Heart left ventricle (tissue), 16 donors: ENCODE results near the gene DYNC1H1. TPM values are rescaled to one million over a fixed set of nuclear protein-coding genes. Genes with fewer than 3 reads are reported as not detected.

Experiments
- ATAC-seq, 4 donors: fragments of 200-7000 bp; cut with Tn5 transposase; one replicate each; pipeline ENCODE4 v1.9.1; 2020 to 2022; ENCODE audit warnings: moderate library complexity in 4 of 4, mild to moderate bottlenecking in 3 of 4, moderate number of reproducible peaks in 1 of 4
- DNase-seq, 5 donors: peaks; one replicate each; pipeline ENCODE4 v3.0.0-alpha.2; 2020
- H3K27ac ChIP-seq, 12 donors: fragments of 200-600 bp; sonication (generic) in 4 of 12; one replicate each; pipeline versions ENCODE4 v1.5.0 to v1.8.0; 2016 to 2022; ENCODE audit warnings: mild to moderate bottlenecking in 2 of 12
- H3K27me3 ChIP-seq, 9 donors: fragments of 200-600 bp; sonication (generic) in 2 of 9; one replicate each; pipeline versions ENCODE4 v1.5.1 to v1.8.0; 2016 to 2022; ENCODE audit warnings: mild to moderate bottlenecking in 3 of 9
- H3K36me3 ChIP-seq, 9 donors: fragments of 200-600 bp; sonication (generic) in 2 of 9; one replicate each; pipeline versions ENCODE4 v1.5.0 to v1.8.0; 2018 to 2022; ENCODE audit warnings: mild to moderate bottlenecking in 2 of 9
- H3K4me1 ChIP-seq, 12 donors: fragments of 200-600 bp; sonication (generic) in 4 of 12; one replicate each; pipeline versions ENCODE4 v1.5.0 to v1.8.0; 2016 to 2022; ENCODE audit warnings: mild to moderate bottlenecking in 3 of 12
- H3K4me3 ChIP-seq, 12 donors: fragments of 200-600 bp; sonication (generic) in 4 of 12; one replicate each; pipeline versions ENCODE4 v1.5.0 to v1.8.0; 2017 to 2022; ENCODE audit warnings: mild to moderate bottlenecking in 9 of 12, moderate library complexity in 4 of 12
- H3K9me3 ChIP-seq, 12 donors: fragments of 200-600 bp; sonication (generic) in 4 of 12; one replicate each; pipeline versions ENCODE4 v1.5.0 to v1.8.0; 2016 to 2022; ENCODE audit warnings: mild to moderate bottlenecking in 1 of 12
- CTCF ChIP-seq, 12 donors: fragments of 200-600 bp; sonication (generic) in 4 of 12; IDR thresholded peaks; one replicate each; pipeline versions ENCODE4 v1.5.0 to v1.8.0; 2018 to 2022; ENCODE audit warnings: antibody characterized with exemption in 12 of 12, mild to moderate bottlenecking in 5 of 12
- POLR2A ChIP-seq, 2 donors: fragments of 450-650 bp; IDR thresholded peaks; one replicate each; pipeline ENCODE4 v1.6.1; 2017; ENCODE audit warnings: antibody characterized with exemption in 2 of 2, mild to moderate bottlenecking in 2 of 2, moderate library complexity in 2 of 2
- WGBS, 4 donors: extraction: QIAGEN DNeasy Blood & Tissue Kit in 2 of 4; methylation state at CpG; one replicate each; pipeline versions ENCODE4 v1.1.5 to v1.1.7; 2013 to 2018; 5-methylcytosine and 5-hydroxymethylcytosine counted together
- intact Hi-C, 10 donors: fragments of 100-400 bp; cut with DNase I; formaldehyde crosslinking; loops; one replicate each; pipeline versions ENCODE4 v1.11.1 to v1.14.2; 2022
- polyA plus RNA-seq, 2 donors: library from polyadenylated mRNA; stranded (reverse); fragments of 200-250 nt; gene quantifications; one replicate each; pipeline ENCODE4 v1.2.3, GENCODE V29; 2013
- total RNA-seq, 9 donors: library from RNA; depleted of rRNA in 2 of 9; stranded (reverse); fragments of >200 nt in 2 of 9; fragmentation: NEBNext Ultra II Directional in 3 of 9; extraction: Animal tissue kit (Norgen Biotek cat#: 25700) in 3 of 9; gene quantifications; one replicate each; pipeline versions ENCODE4 v1.1.0 to v1.2.4, GENCODE V29; 2016 to 2023
- donor health status: ischemic (EF 13 %, LVEDD 7.1; RV severe dilation, severe dysfunction).
- donor health status: healthy with polysubstance abuse.
- donor health status: DM: no; HTN: yes; CAD: no.
- donor health status: DM: no; HTN: no; CAD: no.
- donor health status: ischemic (EF 25% LVEDD 6.9; RV normal size, moderate dysfunction).
- donor health status: ischemic (EF 25% LVEDD 5.7; RV mildly dilated, moderate dysfunction).
- donor health status: healthy.
- donor health status: DM: yes; HTN: yes; CAD: no.
- donor health status: ischemic (EF 35%, LVEDD 5.7; RV mildly dilated, moderate dysfunction).
- donor health status: nonischemic (EF 11% LVEDD 7.7; RV severe dilation, severe dysfunction).
- donor health status: DM: yes; HTN: yes; CAD: no.
- donor health status: PGD.
- donor health status: ischemic (EF 29% LVEDD 5.4; RV normal size, mild dysfunction).
- donor health status: nonischemic (EF 23%, LVEDD 6.1; RV moderate dilation, normal function).

The DYNC1H1 gene
- total and polyA plus RNA-seq, 11 donors: 164 to 942 (median 553) TPM

DNA sequence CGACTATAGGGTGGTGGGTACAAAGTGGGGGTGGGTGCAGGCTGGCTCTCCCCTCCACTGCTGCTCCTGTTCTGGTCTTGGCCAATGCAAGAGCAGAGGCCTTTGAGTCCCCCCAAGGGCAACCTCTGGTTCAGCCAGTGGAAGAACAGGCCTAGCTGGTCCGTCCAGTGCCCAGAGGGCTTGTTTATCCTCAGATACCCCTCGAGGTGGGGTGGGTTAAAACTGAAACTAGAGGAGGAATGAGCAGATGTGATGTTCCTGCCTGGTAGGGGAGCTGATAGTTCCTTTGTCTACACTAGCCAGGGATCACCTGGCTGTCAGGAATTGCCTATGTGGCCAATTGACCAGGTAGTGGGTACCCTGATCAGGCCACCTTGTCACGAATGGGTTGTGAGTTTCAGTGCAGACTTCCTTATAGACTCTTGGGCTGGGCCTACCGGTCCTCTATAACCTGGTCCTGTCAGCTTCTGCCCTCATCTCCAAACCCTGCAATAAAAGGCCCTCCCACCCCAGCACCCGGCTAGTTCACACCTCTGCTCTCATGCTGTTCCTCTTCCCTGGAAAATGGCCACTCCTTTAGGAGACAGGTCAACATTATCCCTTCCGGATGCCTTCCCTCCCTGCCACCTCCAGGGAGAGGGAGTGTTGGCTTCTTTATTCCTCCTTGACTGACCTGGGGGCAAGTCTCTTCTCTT is 133.2 kb downstream of the DYNC1H1 start:
- WGBS, 4 donors: 70 to 83% (median 80%) methylated on average over 7 of the region's 7 CpGs
- intact Hi-C loops: loop anchor here (2.0 to 10.0 kb wide), 12 partner anchors 33 to 393 kb away; partner anchors contain the start of genes DYNC1H1 (in 5 of the 10) and ZNF839 (in 1 of the 10)

GRCh38 chr14:102103062-102103695 is 138.8 kb downstream of the DYNC1H1 start:
- no peak overlapping the region for H3K27ac ChIP-seq
- peaks cover 0 to 3% (median 0%) of the 10 kb centered on the region in 9 donors for H3K36me3 ChIP-seq
- intact Hi-C loops: loop anchor here in 1 of 10 donors (10.0 kb wide), 1 partner anchor 388 kb away; no protein-coding TSS in a partner anchor
- no peaks in the 10 kb centered on the region for H3K27me3 ChIP-seq
- no peak for TF ChIP-seq POLR2A (IDR thresholded peaks at IDR 0.05)
- no peak for TF ChIP-seq CTCF (IDR thresholded peaks at IDR 0.05)
- H3K4me3 ChIP-seq: no peak overlapping the region
- H3K9me3 ChIP-seq: no peaks in the 10 kb centered on the region
- 92 to 96% (median 93%) methylated on average over 10 of the region's 10 CpGs for WGBS, 4 donors
- no peaks in the 10 kb centered on the region for H3K4me1 ChIP-seq
- ATAC-seq: no peak
- no peak for DNase-seq

More for the DNA sequence above, 133.2 kb downstream of the DYNC1H1 start:
- ATAC-seq (no peak), DNase-seq (no peak)
- TF ChIP-seq POLR2A (IDR thresholded peaks at IDR 0.05): no peak
- no peak for TF ChIP-seq CTCF (IDR thresholded peaks at IDR 0.05)
- H3K27me3 ChIP-seq: no peaks in the 10 kb centered on the region
- peaks cover 0 to 9% (median 0%) of the 10 kb centered on the region in 12 donors for H3K4me1 ChIP-seq
- peaks cover 0 to 3% (median 0%) of the 10 kb centered on the region in 9 donors for H3K36me3 ChIP-seq
- H3K9me3 ChIP-seq: no peaks in the 10 kb centered on the region
- H3K27ac ChIP-seq: no peak overlapping the region
- no peak overlapping the region for H3K4me3 ChIP-seq

DNA sequence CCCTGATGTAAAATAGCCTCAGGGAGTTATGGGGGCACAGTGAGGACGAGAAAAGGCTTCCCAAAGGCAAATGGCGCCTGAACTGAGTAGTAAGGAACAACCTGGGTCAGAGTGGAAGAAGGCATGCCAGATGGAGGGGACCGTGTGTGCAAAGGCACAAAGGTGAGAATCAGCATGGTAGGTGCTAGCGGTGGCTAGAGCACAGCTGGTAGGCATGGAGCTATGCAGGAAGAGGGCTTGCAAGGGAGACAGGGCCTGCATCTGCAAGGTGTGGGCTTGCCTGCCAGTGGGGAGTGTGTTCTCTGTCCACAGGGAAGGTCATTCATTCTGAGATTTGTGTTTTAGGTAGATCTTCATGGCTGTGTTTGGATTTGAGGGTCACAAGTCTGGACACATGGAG is 141.0 kb downstream of the DYNC1H1 start:
- TF ChIP-seq CTCF (IDR thresholded peaks at IDR 0.05) (no peak), POLR2A (IDR thresholded peaks at IDR 0.05) (no peak)
- H3K9me3 ChIP-seq: no peaks in the 10 kb centered on the region
- peaks cover 0 to 3% (median 0%) of the 10 kb centered on the region in 9 donors for H3K36me3 ChIP-seq
- H3K4me3 ChIP-seq: no peak overlapping the region
- whole genome bisulfite sequencing, 4 donors: 80 to 83% (median 82%) methylated on average over 4 of the region's 4 CpGs
- intact Hi-C loops: loop anchor here in 1 of 10 donors (10.0 kb wide), 1 partner anchor 391 kb away; no protein-coding TSS in a partner anchor
- no peaks in the 10 kb centered on the region for H3K4me1 ChIP-seq
- ATAC-seq (no peak), DNase-seq (no peak)
- no peaks in the 10 kb centered on the region for H3K27me3 ChIP-seq
- H3K27ac ChIP-seq: no peak overlapping the region

Other genes starting within 250 kb of the DYNC1H1 start
- 100 to 1,000 TPM; 116 to 248 (median 207) TPM for gene PPP2R5C, start 202.9 kb upstream of the DYNC1H1 start, total RNA-seq
- 100 to 1,000 TPM in 1 of 2 donors, 10 to 100 TPM in 1; 99.4 to 150 TPM for gene PPP2R5C, start 202.9 kb upstream of the DYNC1H1 start, polyA plus RNA-seq
- 100 to 1,000 TPM; 351 to 854 (median 427) TPM for gene HSP90AA1, start 122.5 kb downstream of the DYNC1H1 start, total RNA-seq
- gene HSP90AA1, start 122.5 kb downstream of the DYNC1H1 start, polyA plus RNA-seq: 100 to 1,000 TPM; 377 to 956 TPM
- 10 to 100 TPM; 15.8 to 26.5 (median 21.2) TPM for gene WDR20, start 175.3 kb downstream of the DYNC1H1 start, total RNA-seq
- 10 to 100 TPM; 10.4 to 15.9 TPM for gene WDR20, start 175.3 kb downstream of the DYNC1H1 start, polyA plus RNA-seq